NT2/D1 (cell line): ENCODE data around the gene LAMA1.

Experiments used
- YY1 ChIP-seq: IDR thresholded peaks from 2 replicates; pipeline ENCODE4 v1.6.1; 2011; ENCODE audit not compliant: insufficient read length, insufficient read depth
- ZNF274 ChIP-seq: IDR thresholded peaks from 2 replicates; pipeline ENCODE4 v1.6.1; 2011; ENCODE audit warnings: mild to moderate bottlenecking, low read depth, low read length

- TF ChIP-seq YY1 (no peak), ZNF274 (no peak)
Measured at GRCh38 chr18:6938003-6938402, 179.6 kb downstream of the LAMA1 start.
